Breast epithelium (tissue), 4 donors: ENCODE measurements around the gene EPHA2. TPM values are rescaled to one million over a fixed set of nuclear protein-coding genes. Genes with fewer than 3 reads are reported as not detected.

Experiments
- DNase-seq, 2 donors: peaks; one replicate each; pipeline ENCODE4 v3.0.0-alpha.2; 2019; ENCODE audit warnings: low spot score in 2 of 2
- H3K27ac ChIP-seq, 2 donors: fragments of 200-600 bp; sonication (generic) in 1 of 2; one replicate each; pipeline ENCODE4 v1.5.1; 2016 to 2019; ENCODE audit warnings: mild to moderate bottlenecking in 1 of 2
- H3K27me3 ChIP-seq, 2 donors: fragments of 200-600 bp; sonication (generic) in 1 of 2; one replicate each; pipeline versions ENCODE4 v1.5.1 to v1.6.0; 2017 to 2019; ENCODE audit warnings: control low read depth in 1 of 2, mild to moderate bottlenecking in 1 of 2
- H3K36me3 ChIP-seq: fragments of 200-600 bp; one replicate; pipeline ENCODE4 v1.5.1; 2019
- H3K4me1 ChIP-seq, 2 donors: fragments of 200-600 bp; sonication (generic); one replicate each; pipeline ENCODE4 v1.5.1; 2016 to 2019; ENCODE audit warnings: control low read depth in 1 of 2
- H3K4me3 ChIP-seq, 3 donors: fragments of 200-600 bp; sonication (generic); 1 replicate in 2 of 3; 2 replicates in 1 of 3; pipeline ENCODE4 v1.5.1; 2016 to 2019; ENCODE audit warnings: mild to moderate bottlenecking in 3 of 3, moderate library complexity in 2 of 3
- H3K9me3 ChIP-seq, 2 donors: fragments of 200-600 bp; sonication (generic) in 1 of 2; one replicate each; pipeline ENCODE4 v1.5.1; 2016 to 2019; ENCODE audit warnings: control low read depth in 1 of 2
- POLR2A ChIP-seq: fragments of 450-650 bp; IDR thresholded peaks from one replicate; pipeline ENCODE4 v1.6.1; 2016; ENCODE audit warnings: antibody characterized with exemption, mild to moderate bottlenecking, moderate library complexity
- POLR2AphosphoS5 ChIP-seq, 3 donors: sonication (generic); formaldehyde crosslinking; IDR thresholded peaks; one replicate each; pipeline ENCODE4 v1.6.1; 2017; ENCODE audit warnings: antibody characterized with exemption in 3 of 3
- intact Hi-C: fragments of 100-400 bp; cut with DNase I; formaldehyde crosslinking; loops from one replicate; pipeline ENCODE4 v1.15.1; 2023; ENCODE audit warnings: low total_unique reads
- total RNA-seq, 3 donors: library from RNA; depleted of rRNA; stranded (reverse); fragments of >200 nt; gene quantifications; one replicate each; pipeline ENCODE4 v1.1.0, GENCODE V29; 2016
- TF ChIP-seq, protein P1 (sequence below), 3 donors: fragments of 450-650 bp; IDR thresholded peaks; one replicate each; pipeline ENCODE4 v1.5.1; 2016 to 2017; ENCODE audit warnings: antibody characterized with exemption in 3 of 3, mild to moderate bottlenecking in 3 of 3, moderate library complexity in 3 of 3

EPHA2 gene
- total RNA-seq, 3 donors from 2014 or later: 5.8 to 18.4 (median 16.7) TPM

DNA sequence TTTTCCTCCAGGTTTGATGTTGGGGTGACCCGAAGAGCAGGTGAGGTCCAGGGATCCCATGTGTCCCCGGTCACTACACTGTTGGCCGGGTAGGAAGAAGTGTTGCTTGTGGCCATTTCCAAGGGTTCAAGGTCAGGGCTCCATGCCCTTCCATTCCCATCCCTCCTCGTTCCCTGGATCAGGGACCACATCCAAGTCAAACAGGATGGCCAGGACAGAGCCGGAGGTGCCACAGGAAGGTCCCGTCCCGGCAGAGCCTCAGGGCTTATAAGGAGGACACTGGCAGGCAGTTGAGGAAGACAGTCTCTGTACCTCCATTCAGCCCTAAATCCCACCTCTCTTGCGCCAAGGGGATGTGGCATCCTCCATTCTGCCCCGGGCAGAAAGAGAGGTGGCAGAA, 60.4 kb downstream of the EPHA2 start:
- no peak for DNase-seq
- H3K9me3 ChIP-seq: no peaks in the 10 kb centered on the region
- no peak overlapping the region for H3K4me3 ChIP-seq
- no peaks in the 10 kb centered on the region for H3K27me3 ChIP-seq
- no peaks in the 10 kb centered on the region for H3K4me1 ChIP-seq
- intact Hi-C loops: no loop called here
- no peak for TF ChIP-seq POLR2AphosphoS5 (IDR thresholded peaks at IDR 0.05)
- TF ChIP-seq, protein P1, sequence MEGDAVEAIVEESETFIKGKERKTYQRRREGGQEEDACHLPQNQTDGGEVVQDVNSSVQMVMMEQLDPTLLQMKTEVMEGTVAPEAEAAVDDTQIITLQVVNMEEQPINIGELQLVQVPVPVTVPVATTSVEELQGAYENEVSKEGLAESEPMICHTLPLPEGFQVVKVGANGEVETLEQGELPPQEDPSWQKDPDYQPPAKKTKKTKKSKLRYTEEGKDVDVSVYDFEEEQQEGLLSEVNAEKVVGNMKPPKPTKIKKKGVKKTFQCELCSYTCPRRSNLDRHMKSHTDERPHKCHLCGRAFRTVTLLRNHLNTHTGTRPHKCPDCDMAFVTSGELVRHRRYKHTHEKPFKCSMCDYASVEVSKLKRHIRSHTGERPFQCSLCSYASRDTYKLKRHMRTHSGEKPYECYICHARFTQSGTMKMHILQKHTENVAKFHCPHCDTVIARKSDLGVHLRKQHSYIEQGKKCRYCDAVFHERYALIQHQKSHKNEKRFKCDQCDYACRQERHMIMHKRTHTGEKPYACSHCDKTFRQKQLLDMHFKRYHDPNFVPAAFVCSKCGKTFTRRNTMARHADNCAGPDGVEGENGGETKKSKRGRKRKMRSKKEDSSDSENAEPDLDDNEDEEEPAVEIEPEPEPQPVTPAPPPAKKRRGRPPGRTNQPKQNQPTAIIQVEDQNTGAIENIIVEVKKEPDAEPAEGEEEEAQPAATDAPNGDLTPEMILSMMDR (IDR thresholded peaks at IDR 0.05): no peak
- TF ChIP-seq POLR2A: no peak
- no peak overlapping the region for H3K27ac ChIP-seq
- H3K36me3 ChIP-seq: no peaks in the 10 kb centered on the region

- Histone ChIP-seq H3K4me1 (no peaks in the 10 kb centered on the region), H3K4me3 (no peak overlapping the region), H3K36me3 (no peaks in the 10 kb centered on the region), H3K27me3 (no peaks in the 10 kb centered on the region), H3K9me3 (no peaks in the 10 kb centered on the region), H3K27ac (no peak overlapping the region)
- DNase-seq: no peak
- TF ChIP-seq, protein P1 (IDR thresholded peaks at IDR 0.05): no peak
- intact Hi-C loops: no loop called here
Measured at GRCh38 chr1:16094453-16095158, 61.3 kb downstream of the EPHA2 start.

GRCh38 chr1:16093611-16094010, 62.3 kb downstream of the EPHA2 start:
- TF ChIP-seq, protein P1 (IDR thresholded peaks at IDR 0.05): no peak
- no peak for TF ChIP-seq POLR2AphosphoS5 (IDR thresholded peaks at IDR 0.05)
- TF ChIP-seq POLR2A: no peak
- no peak for DNase-seq

DNA sequence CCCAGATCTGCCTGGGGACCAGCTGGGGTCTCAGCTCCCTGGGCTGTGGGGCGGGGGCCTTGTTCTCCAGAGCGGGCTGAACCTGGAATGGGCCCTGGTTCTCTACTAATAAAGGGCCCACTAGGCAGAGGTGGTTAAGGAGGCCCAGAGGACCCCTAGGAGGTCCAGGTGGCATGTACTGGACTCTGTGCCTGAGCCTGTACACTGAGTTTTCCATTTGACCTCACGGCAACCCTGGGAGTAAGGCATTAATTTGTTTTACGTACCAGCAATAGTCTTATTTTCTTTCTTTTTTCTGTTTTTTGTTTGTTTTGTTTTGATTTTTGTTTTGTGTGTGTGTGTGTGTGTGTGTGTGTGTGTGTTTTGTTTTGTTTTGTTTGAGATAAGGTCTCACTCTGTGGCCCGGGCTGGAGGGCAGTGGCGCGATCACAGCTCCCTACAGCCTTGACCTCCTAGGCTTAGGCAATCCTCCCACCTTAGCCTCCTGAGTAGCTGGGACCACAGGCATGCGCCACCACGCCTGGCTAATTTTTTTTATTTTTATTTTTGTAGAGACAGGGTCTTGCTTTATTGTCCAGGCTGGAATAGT, 62.9 kb downstream of the EPHA2 start:
- H3K9me3 ChIP-seq: no peaks in the 10 kb centered on the region
- DNase-seq: no peak
- intact Hi-C loops: no loop called here
- H3K27me3 ChIP-seq: no peaks in the 10 kb centered on the region
- TF ChIP-seq POLR2A: no peak
- TF ChIP-seq, protein P1 (IDR thresholded peaks at IDR 0.05): no peak
- no peak for TF ChIP-seq POLR2AphosphoS5 (IDR thresholded peaks at IDR 0.05)
- peaks cover 0 to 9% of the 10 kb centered on the region in 2 donors for H3K4me1 ChIP-seq
- H3K4me3 ChIP-seq: no peak overlapping the region
- H3K36me3 ChIP-seq: no peaks in the 10 kb centered on the region
- no peak overlapping the region for H3K27ac ChIP-seq

More at GRCh38 chr1:16093611-16094010, 62.3 kb downstream of the EPHA2 start:
- peaks cover 0 to 7% of the 10 kb centered on the region in 2 donors for H3K4me1 ChIP-seq
- H3K4me3 ChIP-seq: no peak overlapping the region
- no peak overlapping the region for H3K27ac ChIP-seq
- H3K36me3 ChIP-seq: no peaks in the 10 kb centered on the region
- H3K9me3 ChIP-seq: no peaks in the 10 kb centered on the region
- H3K27me3 ChIP-seq: no peaks in the 10 kb centered on the region
- intact Hi-C loops: no loop called here

DNA sequence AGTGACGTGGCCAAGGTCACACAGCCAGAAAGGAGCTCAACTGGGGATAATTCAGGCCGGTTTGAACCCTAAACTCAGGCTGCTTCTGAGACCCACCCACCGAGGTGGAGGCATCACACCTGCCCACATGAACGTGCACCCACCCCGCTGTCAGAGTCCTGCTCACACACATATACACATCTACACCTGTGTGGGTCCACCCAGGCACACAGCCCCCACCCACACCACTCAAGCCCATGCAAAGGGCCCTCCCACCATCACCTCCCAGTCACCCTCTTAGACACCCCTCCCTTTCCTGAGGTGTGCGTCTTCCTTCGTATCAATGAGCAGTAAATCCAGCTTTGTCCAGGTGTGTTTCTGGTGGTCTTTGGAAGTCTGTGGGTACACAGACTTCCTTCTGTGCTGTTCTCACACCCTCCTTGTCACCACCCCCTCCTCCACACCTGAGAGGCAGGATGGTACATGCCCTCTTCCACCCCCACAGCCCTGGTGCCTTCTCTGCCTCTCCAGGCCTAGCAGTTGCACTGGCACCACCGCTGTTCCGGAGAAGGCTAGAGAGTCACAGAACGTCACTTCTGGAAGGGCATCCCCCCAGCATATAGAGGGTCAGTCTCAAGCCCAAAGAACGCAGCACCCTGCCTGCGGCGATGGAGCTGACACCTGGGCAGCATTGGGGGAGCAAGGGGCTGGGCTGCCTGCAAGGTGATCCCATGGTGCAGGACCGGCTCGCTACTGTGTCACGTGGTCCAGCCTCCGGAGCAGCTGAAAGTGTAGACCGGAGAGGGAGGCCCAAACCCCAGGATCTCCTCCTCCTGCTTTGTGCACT, 63.6 kb downstream of the EPHA2 start:
- intact Hi-C loops: no loop called here

More for the DNA sequence above, 63.6 kb downstream of the EPHA2 start:
- Histone ChIP-seq H3K4me3 (no peak overlapping the region), H3K36me3 (no peaks in the 10 kb centered on the region), H3K9me3 (no peaks in the 10 kb centered on the region), H3K27ac (peak overlapping the region; percentile 60 to 70), H3K4me1 (peaks cover 0 to 9% of the 10 kb centered on the region in 2 donors), H3K27me3 (no peaks in the 10 kb centered on the region)
- no peak for DNase-seq
- TF ChIP-seq POLR2A (no peak), POLR2AphosphoS5 (IDR thresholded peaks at IDR 0.05) (no peak)
- TF ChIP-seq, protein P1 (IDR thresholded peaks at IDR 0.05): no peak
